Measurements from ENCODE around the gene C2CD2. TPM values are rescaled to one million over a fixed set of nuclear protein-coding genes. Genes with fewer than 3 reads are reported as not detected.

Gene C2CD2
- total RNA-seq, 1 experiment from 2014 or later = 9.2 TPM

- DNase-seq (ENCODE audit: low spot score) = no peak
- no peak for TF ChIP-seq CTCF (conservative IDR thresholded peaks at IDR 0.05; ENCODE audit: low read depth, low read length)
- no peak for TF ChIP-seq EZH2 (IDR thresholded peaks at IDR 0.05; ENCODE audit: borderline replicate concordance, low read depth, low read length, poor library complexity, severe bottlenecking)
- Histone ChIP-seq H3K9me3 (ENCODE audit: low read depth, low read length, poor library complexity, severe bottlenecking) (no peaks in the 10 kb centered on the region), H3K4me1 (ENCODE audit: insufficient read depth, low read length, poor library complexity, severe bottlenecking) (no peaks in the 10 kb centered on the region), H3K36me3 (ENCODE audit: insufficient read depth, low read length, poor library complexity, severe bottlenecking) (peaks cover 4% of the 10 kb centered on the region), H3K27ac (ENCODE audit: low read depth, low read length, poor library complexity, severe bottlenecking) (no peak overlapping the region), H3K4me3 (ENCODE audit: low read depth, low read length, poor library complexity, severe bottlenecking) (no peak overlapping the region), H3K27me3 (replicated peaks; ENCODE audit: insufficient read depth, low read depth, low read length, poor library complexity) (no peaks in the 10 kb centered on the region)
- intact Hi-C loops (cut with micrococcal nuclease; ENCODE audit: unreplicated experiment) = no loop called here
- ChIA-PET POLR2A (ENCODE audit: low non-redundant PET) (no interaction called here), CTCF (no interaction called here)
- BruUV-seq (replicated peaks) = no TSS peak
Measured at GRCh38 chr21:41852151-41852928, 101.5 kb downstream of the C2CD2 start.

GRCh38 chr21:41851090-41851790 is 102.6 kb downstream of the C2CD2 start:
- Histone ChIP-seq H3K36me3 (ENCODE audit: insufficient read depth, low read length, poor library complexity, severe bottlenecking) (no peaks in the 10 kb centered on the region), H3K4me1 (ENCODE audit: insufficient read depth, low read length, poor library complexity, severe bottlenecking) (no peaks in the 10 kb centered on the region), H3K9me3 (ENCODE audit: low read depth, low read length, poor library complexity, severe bottlenecking) (no peaks in the 10 kb centered on the region), H3K27ac (ENCODE audit: low read depth, low read length, poor library complexity, severe bottlenecking) (no peak overlapping the region), H3K4me3 (ENCODE audit: low read depth, low read length, poor library complexity, severe bottlenecking) (no peak overlapping the region), H3K27me3 (replicated peaks; ENCODE audit: insufficient read depth, low read depth, low read length, poor library complexity) (no peaks in the 10 kb centered on the region)
- TF ChIP-seq EZH2 (IDR thresholded peaks at IDR 0.05; ENCODE audit: borderline replicate concordance, low read depth, low read length, poor library complexity, severe bottlenecking) (no peak), CTCF (conservative IDR thresholded peaks at IDR 0.05; ENCODE audit: low read depth, low read length) (no peak)
- CTCF ChIA-PET = no interaction called here
- BruUV-seq (replicated peaks) = no TSS peak
- intact Hi-C loops (cut with micrococcal nuclease; ENCODE audit: unreplicated experiment) = no loop called here
- DNase-seq (ENCODE audit: low spot score) = no peak
- POLR2A ChIA-PET (ENCODE audit: low non-redundant PET) = no interaction called here

- ChIA-PET CTCF (interaction anchor here (0.6 kb wide), 1 partner anchor 33 kb away, joined by 3 read pairs; no protein-coding TSS in a partner anchor), POLR2A (ENCODE audit: low non-redundant PET) (no interaction called here)
- TF ChIP-seq EZH2 (IDR thresholded peaks at IDR 0.05; ENCODE audit: borderline replicate concordance, low read depth, low read length, poor library complexity, severe bottlenecking) (no peak), CTCF (conservative IDR thresholded peaks at IDR 0.05; ENCODE audit: low read depth, low read length) (no peak)
- DNase-seq (ENCODE audit: low spot score) = no peak
- H3K4me1 ChIP-seq (ENCODE audit: insufficient read depth, low read length, poor library complexity, severe bottlenecking) = no peaks in the 10 kb centered on the region
- no peaks in the 10 kb centered on the region for H3K36me3 ChIP-seq (ENCODE audit: insufficient read depth, low read length, poor library complexity, severe bottlenecking)
- no peaks in the 10 kb centered on the region for H3K9me3 ChIP-seq (ENCODE audit: low read depth, low read length, poor library complexity, severe bottlenecking)
- H3K4me3 ChIP-seq (ENCODE audit: low read depth, low read length, poor library complexity, severe bottlenecking) = no peak overlapping the region
- H3K27me3 ChIP-seq (replicated peaks; ENCODE audit: insufficient read depth, low read depth, low read length, poor library complexity) = no peaks in the 10 kb centered on the region
- no TSS peak for BruUV-seq (replicated peaks)
- H3K27ac ChIP-seq (ENCODE audit: low read depth, low read length, poor library complexity, severe bottlenecking) = no peak overlapping the region
- intact Hi-C loops (cut with micrococcal nuclease; ENCODE audit: unreplicated experiment) = no loop called here
Measured at GRCh38 chr21:41850085-41850484, 103.7 kb downstream of the C2CD2 start.
